ENCODE results near the gene STK31.
"Not testable (repeated sequence)": the region's sequence is repeated elsewhere in the genome, so short reads cannot be mapped to it uniquely, and the experiment has no call there.

STK31 gene

DNA sequence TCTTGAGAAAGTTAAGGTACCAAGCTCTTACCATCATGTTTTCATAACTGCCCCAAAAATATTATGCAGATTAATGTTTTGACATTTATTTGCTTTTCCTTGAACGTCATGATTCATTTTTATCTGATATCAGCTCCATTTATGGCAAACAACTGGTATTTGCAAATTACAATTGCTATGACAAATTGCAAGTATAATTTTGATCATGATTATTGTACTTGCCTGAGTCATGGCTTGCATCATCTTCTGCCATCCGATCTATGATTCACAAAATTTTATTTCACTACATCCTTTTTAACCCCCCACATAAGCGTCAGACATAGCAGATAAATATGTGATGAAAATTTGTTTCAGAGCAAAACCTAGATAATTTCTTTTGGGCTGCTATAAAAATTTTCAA is 155.0 kb downstream of the STK31 start:
- no peak overlapping the region for H3K9ac ChIP-seq (ENCODE audit: low read length in 2 of 2)
- no peaks in the 10 kb centered on the region for H3K4me1 ChIP-seq (ENCODE audit: control insufficient read depth, insufficient read depth, low read length)
- H3K36me3 ChIP-seq (ENCODE audit: control insufficient read depth in 2 of 2, insufficient read depth in 2 of 2, low read length in 2 of 2) = no peaks in the 10 kb centered on the region
- H3K27ac ChIP-seq (ENCODE audit: low read length) = no peak overlapping the region
- H3K9me3 ChIP-seq (ENCODE audit: control insufficient read depth in 2 of 2, low read length in 2 of 2) = no peaks in the 10 kb centered on the region
- no peak overlapping the region for H3K4me3 ChIP-seq (ENCODE audit: low read length in 2 of 2)
- H3K27me3 ChIP-seq (ENCODE audit: control insufficient read depth in 1 of 2, insufficient read depth in 2 of 2, low read length in 2 of 2) = no peaks in the 10 kb centered on the region

DNA sequence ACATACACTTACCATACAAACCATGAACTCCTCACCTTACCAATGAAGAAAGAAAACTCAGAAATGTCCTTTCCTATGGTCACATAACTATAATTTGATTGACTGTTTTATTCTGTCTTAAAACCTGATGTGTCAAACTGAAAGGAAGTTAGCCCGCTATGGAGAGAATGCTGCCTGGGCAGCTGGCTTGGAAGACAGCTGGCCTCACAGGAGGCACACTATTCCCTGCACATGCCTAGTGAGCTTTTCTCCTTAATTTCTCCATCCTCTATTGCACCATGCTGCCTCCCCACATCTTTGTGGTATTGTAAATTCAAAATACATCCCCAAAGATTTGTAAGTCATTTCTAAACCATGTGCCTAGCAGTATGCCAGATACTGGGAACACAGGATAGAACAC is 163.3 kb downstream of the STK31 start:
- Histone ChIP-seq H3K9me3 (ENCODE audit: control insufficient read depth in 2 of 2, low read length in 2 of 2) (no peaks in the 10 kb centered on the region), H3K9ac (ENCODE audit: low read length in 2 of 2) (no peak overlapping the region), H3K4me3 (ENCODE audit: low read length in 2 of 2) (no peak overlapping the region), H3K36me3 (ENCODE audit: control insufficient read depth in 2 of 2, insufficient read depth in 2 of 2, low read length in 2 of 2) (no peaks in the 10 kb centered on the region), H3K27ac (ENCODE audit: low read length) (no peak overlapping the region), H3K27me3 (ENCODE audit: control insufficient read depth in 1 of 2, insufficient read depth in 2 of 2, low read length in 2 of 2) (no peaks in the 10 kb centered on the region), H3K4me1 (ENCODE audit: control insufficient read depth, insufficient read depth, low read length) (no peaks in the 10 kb centered on the region)

DNA sequence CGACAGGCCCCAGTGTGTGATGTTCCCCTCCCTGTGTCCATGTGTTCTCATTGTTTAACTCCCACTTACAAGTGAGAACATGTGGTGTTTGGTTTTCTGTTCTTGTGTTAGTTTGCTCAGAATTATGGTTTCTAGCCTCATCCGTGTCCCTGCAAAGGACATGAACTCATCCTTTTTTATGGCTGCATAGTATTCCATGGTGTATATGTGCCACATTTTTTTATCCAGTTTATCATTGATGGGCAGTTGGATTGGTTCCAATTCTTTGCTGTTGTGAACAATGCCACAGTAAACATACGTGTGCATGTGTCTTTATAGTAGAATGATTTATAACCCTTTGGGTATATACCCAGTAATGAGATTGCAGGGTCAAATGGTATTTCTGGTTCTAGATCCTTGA is 166.5 kb downstream of the STK31 start:
- not testable (repeated sequence) for H3K27me3 ChIP-seq (ENCODE audit: control insufficient read depth in 1 of 2, insufficient read depth in 2 of 2, low read length in 2 of 2); H3K9ac ChIP-seq (ENCODE audit: low read length in 2 of 2); H3K4me1 ChIP-seq (ENCODE audit: control insufficient read depth, insufficient read depth, low read length); H3K36me3 ChIP-seq (ENCODE audit: control insufficient read depth in 2 of 2, insufficient read depth in 2 of 2, low read length in 2 of 2); H3K9me3 ChIP-seq (ENCODE audit: control insufficient read depth in 2 of 2, low read length in 2 of 2); H3K4me3 ChIP-seq (ENCODE audit: low read length in 2 of 2); H3K27ac ChIP-seq (ENCODE audit: low read length)

Data from stomach smooth muscle (tissue), 2 donors.